B cell (primary cell): ENCODE measurements around the gene PIK3C2G. TPM values are rescaled to one million over a fixed set of nuclear protein-coding genes. Genes with fewer than 3 reads are reported as not detected.

ENCODE experiments used
- ATAC-seq: fragments of 200-7000 bp; cut with Tn5 transposase; one replicate; pipeline ENCODE4 v1.10.0; 2021; ENCODE audit warnings: low read depth, mild to moderate bottlenecking, moderate number of reproducible peaks, moderate library complexity
- CTCF ChIA-PET: fragments of 350-600 bp; sonication (Branson Sonifier 250); formaldehyde crosslinking; loops from one replicate; lab custom pipeline; 2021; ENCODE audit warnings: antibody characterized with exemption, inconsistent platforms; lab: Charles Lee
- POLR2A ChIA-PET: fragments of 350-600 bp; sonication (Branson Sonifier 250); formaldehyde crosslinking; loops from one replicate; lab custom pipeline; 2021; ENCODE audit warnings: antibody characterized with exemption; lab: Charles Lee
- DNase-seq: peaks from one replicate; pipeline ENCODE4 v3.0.0; 2013
- H2AFZ ChIP-seq: 2 replicates; pipeline ENCODE4 v1.6.1; 2012; ENCODE audit warnings: mild to moderate bottlenecking, low read depth, low read length; ENCODE audit not compliant: insufficient read depth, poor library complexity, severe bottlenecking
- H3K27ac ChIP-seq, 2 donors: 1 replicate in 1 of 2; 2 replicates in 1 of 2; pipeline ENCODE4 v1.5.1; 2012 to 2013; ENCODE audit warnings: low read length in 2 of 2, mild to moderate bottlenecking in 2 of 2, moderate library complexity in 1 of 2
- H3K27me3 ChIP-seq, 4 experiments: fragments of 200-600 bp in 1 of 4; sonication (generic) in 1 of 4; replicated peaks in 1 of 4; 1 replicate in 2 of 4; 2 replicates in 2 of 4; pipeline versions ENCODE4 v1.6.1 to v1.7.0; 2013 to 2016; ENCODE audit warnings: low read length in 3 of 4, mild to moderate bottlenecking in 2 of 4, mixed read lengths in 1 of 4, moderate library complexity in 1 of 4; ENCODE audit not compliant: insufficient read depth in 4 of 4, control insufficient read depth in 3 of 4; ENCODE audit errors: control extremely low read depth in 1 of 4
- H3K36me3 ChIP-seq, 2 experiments: replicated peaks in 1 of 2; 1 replicate in 1 of 2; 2 replicates in 1 of 2; pipeline versions ENCODE4 v1.6.1 to v1.7.1; 2013; ENCODE audit warnings: low read length in 1 of 2; ENCODE audit not compliant: insufficient read depth in 2 of 2, control insufficient read depth in 1 of 2; ENCODE audit errors: control extremely low read depth in 1 of 2, extremely low read depth in 1 of 2
- H3K4me1 ChIP-seq, 2 donors: fragments of 200-600 bp in 1 of 2; sonication (generic) in 1 of 2; 1 replicate in 1 of 2; 2 replicates in 1 of 2; pipeline versions ENCODE4 v1.5.1 to v1.6.1; 2013 to 2017; ENCODE audit warnings: low read length in 2 of 2; ENCODE audit not compliant: control insufficient read depth in 2 of 2, insufficient read depth in 2 of 2
- H3K4me2 ChIP-seq: replicated peaks from 2 replicates; pipeline ENCODE3; 2012; ENCODE audit warnings: mild to moderate bottlenecking, low read depth, low read length; ENCODE audit not compliant: poor library complexity, severe bottlenecking
- H3K4me3 ChIP-seq, 5 experiments: fragments of 200-600 bp in 1 of 5; sonication (generic) in 1 of 5; 1 replicate in 3 of 5; 2 replicates in 2 of 5; pipeline versions ENCODE4 v1.5.1 to v1.7.0; 2011 to 2016; ENCODE audit warnings: low read length in 4 of 5, mild to moderate bottlenecking in 4 of 5, low read depth in 2 of 5, control low read depth in 1 of 5, moderate library complexity in 1 of 5; ENCODE audit not compliant: insufficient read depth in 1 of 5; ENCODE audit errors: control extremely low read depth in 1 of 5, extremely low read depth in 1 of 5
- H3K79me2 ChIP-seq: fragments of 200-600 bp; sonication (generic); one replicate; pipeline ENCODE4 v1.6.0; 2016; ENCODE audit warnings: low read length; ENCODE audit not compliant: control insufficient read depth, insufficient read depth
- H3K9ac ChIP-seq: fragments of 200-600 bp; sonication (generic); 2 replicates; pipeline ENCODE4 v1.6.1; 2017; ENCODE audit warnings: mild to moderate bottlenecking, low read length, moderate library complexity
- H3K9me3 ChIP-seq, 3 donors: one replicate each; pipeline versions ENCODE4 v1.6.1 to v1.7.1; 2013; ENCODE audit warnings: low read length in 2 of 3; ENCODE audit not compliant: control insufficient read depth in 2 of 3, insufficient read depth in 1 of 3; ENCODE audit errors: control extremely low read depth in 1 of 3
- H4K20me1 ChIP-seq: 2 replicates; pipeline ENCODE4 v1.6.0; 2012; ENCODE audit warnings: mild to moderate bottlenecking, low read length; ENCODE audit not compliant: insufficient read depth, control insufficient read depth, poor library complexity, severe bottlenecking
- H3K27ac Mint-ChIP-seq: one replicate; pipeline ENCODE4 v1.8.0; 2021; ENCODE audit warnings: mixed read lengths
- H3K27me3 Mint-ChIP-seq: one replicate; pipeline ENCODE4 v1.8.0; 2021; ENCODE audit warnings: mixed read lengths
- H3K4me1 Mint-ChIP-seq: one replicate; pipeline ENCODE4 v1.8.0; 2021; ENCODE audit warnings: mixed read lengths
- H3K4me3 Mint-ChIP-seq: one replicate; pipeline ENCODE4 v1.8.0; 2021; ENCODE audit warnings: mixed read lengths
- H3K9me3 Mint-ChIP-seq: one replicate; pipeline ENCODE4 v1.8.0; 2022; ENCODE audit warnings: mixed read lengths; ENCODE audit not compliant: insufficient read depth
- EZH2 ChIP-seq: IDR thresholded peaks from 2 replicates; pipeline ENCODE4 v1.6.1; 2012; ENCODE audit warnings: borderline replicate concordance, low read depth, mild to moderate bottlenecking, moderate library complexity, low read length; ENCODE audit not compliant: insufficient read depth, poor library complexity, severe bottlenecking
- WGBS: methylation state at CpG from one replicate; pipeline ENCODE4 v1.1.5; 2013; ENCODE audit warnings: missing lambda C conversion rate; ENCODE audit not compliant: insufficient coverage; 5-methylcytosine and 5-hydroxymethylcytosine counted together
- intact Hi-C: fragments of 100-400 bp; cut with micrococcal nuclease; formaldehyde crosslinking; loops from one replicate; pipeline ENCODE4 v1.10.0; 2022
- polyA plus RNA-seq: library from polyadenylated mRNA; depleted of rRNA; stranded (reverse); fragments of >200 nt; gene quantifications from 2 replicates; pipeline ENCODE4 v1.2.3, GENCODE V29; 2012
- total RNA-seq, 2 donors: library from RNA; stranded (reverse); fragments of 120-200 nt in 1 of 2; gene quantifications; 1 replicate in 1 of 2; 2 replicates in 1 of 2; pipeline versions ENCODE4 v1.2.3 to v1.2.4, GENCODE V29; 2013 to 2022
- TF ChIP-seq, protein P1 (sequence below): fragments of 200-600 bp; IDR thresholded peaks from one replicate; pipeline ENCODE4 v1.8.0; 2022; ENCODE audit warnings: antibody characterized with exemption, mild to moderate bottlenecking

The PIK3C2G gene
- total and polyA plus RNA-seq, 2 donors (not counting 1 experiment from before 2014, with no cell fraction given), result not detected

DNA sequence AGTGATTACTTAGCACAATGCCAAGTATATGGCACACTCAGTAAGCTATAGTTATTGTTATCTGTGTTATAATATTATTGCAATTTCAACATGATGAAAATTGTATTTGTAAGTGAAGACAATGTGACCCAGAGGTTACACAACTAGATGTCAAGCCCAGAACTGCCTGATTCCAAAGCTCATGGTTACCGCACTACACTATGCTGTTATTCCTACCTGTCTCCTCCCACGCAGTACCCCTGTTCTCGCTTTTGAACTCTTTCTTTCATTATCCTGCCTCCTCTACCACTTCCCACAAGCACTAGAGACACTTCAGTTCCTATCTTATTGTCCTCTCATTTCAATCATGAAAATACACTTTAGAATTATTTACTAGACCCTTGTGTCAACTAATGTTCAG, 383.2 kb downstream of the PIK3C2G start:
- H3K4me1 Mint-ChIP-seq, result no peaks in the 10 kb centered on the region
- ChIA-PET CTCF (no interaction called here), POLR2A (no interaction called here)
- Histone ChIP-seq H3K4me1 (no peaks in the 10 kb centered on the region), H3K36me3 (no peaks in the 10 kb centered on the region), H3K9me3 (no peaks in the 10 kb centered on the region), H3K4me3 (no peak overlapping the region), H3K27ac (no peak overlapping the region), H3K27me3 (no peaks in the 10 kb centered on the region), H3K4me2 (no peak overlapping the region), H3K9ac (no peak overlapping the region), H4K20me1 (no peaks in the 10 kb centered on the region), H2AFZ (no peak overlapping the region), H3K79me2 (no peaks in the 10 kb centered on the region)
- ATAC-seq (no peak), DNase-seq (no peak)
- no peak overlapping the region for H3K4me3 Mint-ChIP-seq
- TF ChIP-seq, protein P1, sequence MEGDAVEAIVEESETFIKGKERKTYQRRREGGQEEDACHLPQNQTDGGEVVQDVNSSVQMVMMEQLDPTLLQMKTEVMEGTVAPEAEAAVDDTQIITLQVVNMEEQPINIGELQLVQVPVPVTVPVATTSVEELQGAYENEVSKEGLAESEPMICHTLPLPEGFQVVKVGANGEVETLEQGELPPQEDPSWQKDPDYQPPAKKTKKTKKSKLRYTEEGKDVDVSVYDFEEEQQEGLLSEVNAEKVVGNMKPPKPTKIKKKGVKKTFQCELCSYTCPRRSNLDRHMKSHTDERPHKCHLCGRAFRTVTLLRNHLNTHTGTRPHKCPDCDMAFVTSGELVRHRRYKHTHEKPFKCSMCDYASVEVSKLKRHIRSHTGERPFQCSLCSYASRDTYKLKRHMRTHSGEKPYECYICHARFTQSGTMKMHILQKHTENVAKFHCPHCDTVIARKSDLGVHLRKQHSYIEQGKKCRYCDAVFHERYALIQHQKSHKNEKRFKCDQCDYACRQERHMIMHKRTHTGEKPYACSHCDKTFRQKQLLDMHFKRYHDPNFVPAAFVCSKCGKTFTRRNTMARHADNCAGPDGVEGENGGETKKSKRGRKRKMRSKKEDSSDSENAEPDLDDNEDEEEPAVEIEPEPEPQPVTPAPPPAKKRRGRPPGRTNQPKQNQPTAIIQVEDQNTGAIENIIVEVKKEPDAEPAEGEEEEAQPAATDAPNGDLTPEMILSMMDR, result no peak
- TF ChIP-seq EZH2, result no peak
- no peak overlapping the region for H3K27ac Mint-ChIP-seq
- no peaks in the 10 kb centered on the region for H3K27me3 Mint-ChIP-seq
- H3K9me3 Mint-ChIP-seq, result peaks cover 3% of the 10 kb centered on the region
- 88% methylated on average over 3 of the region's 3 CpGs for WGBS
- intact Hi-C loops, result no loop called here

DNA sequence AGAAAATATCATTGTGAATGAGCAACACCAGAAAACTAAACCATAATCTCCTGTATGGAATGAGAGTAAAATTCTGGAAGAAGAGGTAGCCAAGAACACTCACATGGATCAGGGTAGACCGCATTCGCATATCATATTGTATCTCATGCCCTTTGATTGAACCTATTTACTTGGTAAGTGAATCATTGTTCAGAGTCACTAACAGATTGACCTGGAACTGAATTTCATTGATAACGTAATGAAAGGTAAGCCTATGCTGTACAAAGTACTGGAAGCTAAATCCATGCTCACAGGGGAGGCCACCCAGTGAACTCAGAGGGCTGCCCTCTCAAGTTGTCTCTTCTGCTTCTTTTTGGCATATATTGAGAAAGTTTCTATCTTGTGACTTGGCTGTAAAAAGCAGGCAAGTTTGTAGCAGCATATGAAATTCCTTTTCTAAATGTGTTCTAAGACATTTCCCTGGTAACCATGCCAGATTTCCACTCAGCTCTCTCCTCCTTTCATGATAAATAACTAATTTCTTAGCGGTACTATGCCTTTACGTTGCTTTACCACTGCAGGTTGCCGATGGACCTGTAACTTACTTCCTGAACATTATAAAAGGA, 385.1 kb downstream of the PIK3C2G start:
- TF ChIP-seq, protein P1, result no peak
- no peak for TF ChIP-seq EZH2
- ChIA-PET POLR2A (no interaction called here), CTCF (no interaction called here)
- no peaks in the 10 kb centered on the region for H3K4me1 Mint-ChIP-seq
- H3K27me3 ChIP-seq, result no peaks in the 10 kb centered on the region
- no peak overlapping the region for H3K4me2 ChIP-seq
- no peak overlapping the region for H3K4me3 Mint-ChIP-seq
- H3K9me3 ChIP-seq, result no peaks in the 10 kb centered on the region
- H3K79me2 ChIP-seq, result no peaks in the 10 kb centered on the region
- no peak overlapping the region for H2AFZ ChIP-seq
- H3K9ac ChIP-seq, result no peak overlapping the region
- ATAC-seq (no peak), DNase-seq (no peak)
- no peak overlapping the region for H3K27ac ChIP-seq
- intact Hi-C loops, result no loop called here
- H3K27me3 Mint-ChIP-seq, result no peaks in the 10 kb centered on the region
- peaks cover 3% of the 10 kb centered on the region for H3K9me3 Mint-ChIP-seq
- H3K27ac Mint-ChIP-seq, result no peak overlapping the region
- H3K36me3 ChIP-seq, result no peaks in the 10 kb centered on the region
- no peak overlapping the region for H3K4me3 ChIP-seq
- H3K4me1 ChIP-seq, result no peaks in the 10 kb centered on the region
- 84% methylated on average over 3 of the region's 6 CpGs for WGBS
- no peaks in the 10 kb centered on the region for H4K20me1 ChIP-seq
